Keratinocyte (primary cell): ENCODE data around the gene GSTT2B. TPM values are rescaled to one million over a fixed set of nuclear protein-coding genes. Genes with fewer than 3 reads are reported as not detected.

Experiments
- DNase-seq: peaks from one replicate; pipeline ENCODE4 v3.0.0-alpha.2; 2011; ENCODE audit warnings: low read depth, missing footprints, low spot score
- FAIRE-seq: peaks from 2 replicates; lab custom pipeline; 2011; peaks lifted over from hg19 to GRCh38; lab: Jason Lieb, UNC
- H2AFZ ChIP-seq: 2 replicates; pipeline ENCODE4 v1.6.0; 2012; ENCODE audit warnings: low read length, control low read depth, inconsistent platforms; ENCODE audit not compliant: control insufficient read depth
- H3K27ac ChIP-seq: 2 replicates; pipeline ENCODE4 v1.5.1; 2011; ENCODE audit warnings: low read length; ENCODE audit not compliant: control insufficient read depth, insufficient read depth
- H3K27me3 ChIP-seq: 3 replicates; pipeline ENCODE4 v1.6.0; 2011; ENCODE audit warnings: low read length; ENCODE audit not compliant: control insufficient read depth, insufficient read depth; ENCODE audit errors: extremely low read depth
- H3K36me3 ChIP-seq, 2 experiments: 2 replicates in 1 of 2; 3 replicates in 1 of 2; pipeline ENCODE4 v1.5.1; 2011; ENCODE audit warnings: low read length in 2 of 2, mild to moderate bottlenecking in 1 of 2; ENCODE audit not compliant: control insufficient read depth in 2 of 2, insufficient read depth in 2 of 2; ENCODE audit errors: extremely low read depth in 1 of 2
- H3K4me1 ChIP-seq: 3 replicates; pipeline ENCODE4 v1.5.1; 2011; ENCODE audit warnings: low read length; ENCODE audit not compliant: control insufficient read depth, insufficient read depth; ENCODE audit errors: extremely low read depth
- H3K4me2 ChIP-seq: 3 replicates; pipeline ENCODE4 v1.6.0; 2011; ENCODE audit warnings: low read depth, low read length; ENCODE audit not compliant: control insufficient read depth, insufficient read depth; ENCODE audit errors: extremely low read depth
- H3K4me3 ChIP-seq, 3 experiments: fragments of 200-600 bp in 1 of 3; sonication (generic) in 1 of 3; 2 replicates in 2 of 3; 3 replicates in 1 of 3; pipeline ENCODE4 v1.5.1; 2011 to 2016; ENCODE audit warnings: low read length in 3 of 3, mild to moderate bottlenecking in 3 of 3, control low read depth in 2 of 3, inconsistent platforms in 1 of 3, low read depth in 1 of 3, mixed read lengths in 1 of 3, mixed run types in 1 of 3, moderate library complexity in 1 of 3; ENCODE audit not compliant: control insufficient read depth in 2 of 3, insufficient read depth in 2 of 3; ENCODE audit errors: extremely low read depth in 1 of 3
- H3K79me2 ChIP-seq: 2 replicates; pipeline ENCODE4 v1.6.0; 2012; ENCODE audit warnings: low read length; ENCODE audit not compliant: control insufficient read depth, insufficient read depth
- H3K9ac ChIP-seq: 3 replicates; pipeline ENCODE4 v1.6.0; 2011; ENCODE audit warnings: low read length; ENCODE audit not compliant: control insufficient read depth, insufficient read depth; ENCODE audit errors: extremely low read depth
- H3K9me1 ChIP-seq: 3 replicates; pipeline ENCODE4 v1.6.0; 2011; ENCODE audit warnings: low read length; ENCODE audit not compliant: control insufficient read depth, insufficient read depth; ENCODE audit errors: extremely low read depth
- H3K9me3 ChIP-seq: 2 replicates; pipeline ENCODE4 v1.5.1; 2012; ENCODE audit warnings: low read depth, low read length; ENCODE audit not compliant: control insufficient read depth
- H4K20me1 ChIP-seq: 3 replicates; pipeline ENCODE4 v1.6.0; 2011; ENCODE audit warnings: low read length; ENCODE audit not compliant: control insufficient read depth, insufficient read depth; ENCODE audit errors: extremely low read depth
- EZH2 ChIP-seq: IDR thresholded peaks from one replicate; pipeline ENCODE4 v1.6.1; 2012; ENCODE audit warnings: inconsistent platforms, mild to moderate bottlenecking, low read length, moderate library complexity
- dilution Hi-C: fragments of 300-500 bp; cut with MboI; formaldehyde crosslinking; loops from one replicate; pipeline ENCODE4 v1.7.0; 2020; ENCODE audit warnings: low sequenced_read_pairs; ENCODE audit not compliant: extremely low pct_ligation_motif_present
- polyA plus RNA-seq, 5 experiments: library from polyadenylated mRNA; depleted of rRNA in 3 of 5; stranded (reverse) in 3 of 5; stranded (forward) in 1 of 5; unstranded in 1 of 5; fragments of >200 nt; gene quantifications; 1 replicate in 1 of 5; 2 replicates in 3 of 5; 3 replicates in 1 of 5; pipeline versions ENCODE4 v1.2.1 to v1.2.3, GENCODE V29; 2011 to 2012; ENCODE audit warnings: missing spikeins in 2 of 5, low read depth in 1 of 5, low replicate concordance in 1 of 5
- TF ChIP-seq, protein P1 (sequence below), 3 experiments: IDR thresholded peaks in 1 of 3; conservative IDR thresholded peaks in 1 of 3; optimal IDR thresholded peaks in 1 of 3; 2 replicates in 2 of 3; 3 replicates in 1 of 3; pipeline versions ENCODE3 to v1.5.1; 2011; ENCODE audit warnings: low read length in 3 of 3, mild to moderate bottlenecking in 3 of 3, moderate library complexity in 2 of 3, control low read depth in 1 of 3, inconsistent platforms in 1 of 3; ENCODE audit not compliant: insufficient read depth in 2 of 3; ENCODE audit errors: extremely low read depth in 1 of 3

The GSTT2B gene
- polyA plus RNA-seq, 1 donor (not counting 4 experiments of a cell fraction or from before 2014, with no cell fraction given), result 15.5 TPM

DNA sequence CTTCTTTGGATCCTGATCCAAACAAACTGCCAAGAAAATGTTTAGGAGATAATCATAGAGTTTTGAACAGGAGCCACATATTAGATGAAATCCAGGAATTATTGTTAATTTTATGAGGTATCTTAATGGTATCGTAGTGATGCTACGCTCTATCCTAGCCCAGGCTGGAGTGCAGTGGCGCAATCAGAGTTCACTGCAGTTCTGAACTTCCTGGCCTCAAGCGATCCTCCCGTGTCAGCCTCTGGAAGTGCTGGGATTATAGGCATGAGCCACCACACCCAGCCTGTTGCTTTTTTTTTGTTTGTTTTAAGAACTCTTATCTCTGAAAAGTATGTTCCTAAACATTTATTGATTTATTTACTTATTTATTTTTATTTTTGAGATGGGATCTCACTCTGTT lies 41.9 kb upstream of the GSTT2B start:
- Histone ChIP-seq H4K20me1 (no peaks in the 10 kb centered on the region), H2AFZ (no peak overlapping the region), H3K4me1 (no peaks in the 10 kb centered on the region), H3K27ac (no peak overlapping the region), H3K79me2 (no peaks in the 10 kb centered on the region), H3K9me1 (no peaks in the 10 kb centered on the region), H3K4me2 (no peak overlapping the region), H3K27me3 (no peaks in the 10 kb centered on the region), H3K36me3 (no peaks in the 10 kb centered on the region), H3K9me3 (no peaks in the 10 kb centered on the region), H3K9ac (no peak overlapping the region), H3K4me3 (no peak overlapping the region)
- DNase-seq (no peak), FAIRE-seq (no peak)
- dilution Hi-C loops, result no loop called here
- TF ChIP-seq, protein P1, sequence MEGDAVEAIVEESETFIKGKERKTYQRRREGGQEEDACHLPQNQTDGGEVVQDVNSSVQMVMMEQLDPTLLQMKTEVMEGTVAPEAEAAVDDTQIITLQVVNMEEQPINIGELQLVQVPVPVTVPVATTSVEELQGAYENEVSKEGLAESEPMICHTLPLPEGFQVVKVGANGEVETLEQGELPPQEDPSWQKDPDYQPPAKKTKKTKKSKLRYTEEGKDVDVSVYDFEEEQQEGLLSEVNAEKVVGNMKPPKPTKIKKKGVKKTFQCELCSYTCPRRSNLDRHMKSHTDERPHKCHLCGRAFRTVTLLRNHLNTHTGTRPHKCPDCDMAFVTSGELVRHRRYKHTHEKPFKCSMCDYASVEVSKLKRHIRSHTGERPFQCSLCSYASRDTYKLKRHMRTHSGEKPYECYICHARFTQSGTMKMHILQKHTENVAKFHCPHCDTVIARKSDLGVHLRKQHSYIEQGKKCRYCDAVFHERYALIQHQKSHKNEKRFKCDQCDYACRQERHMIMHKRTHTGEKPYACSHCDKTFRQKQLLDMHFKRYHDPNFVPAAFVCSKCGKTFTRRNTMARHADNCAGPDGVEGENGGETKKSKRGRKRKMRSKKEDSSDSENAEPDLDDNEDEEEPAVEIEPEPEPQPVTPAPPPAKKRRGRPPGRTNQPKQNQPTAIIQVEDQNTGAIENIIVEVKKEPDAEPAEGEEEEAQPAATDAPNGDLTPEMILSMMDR (optimal IDR thresholded peaks at IDR 0.05 in 1 of 3, IDR thresholded peaks at IDR 0.05 in 1 of 3, conservative IDR thresholded peaks at IDR 0.05 in 1 of 3; ENCODE audit: extremely low read depth in 1 of 3, insufficient read depth in 2 of 3, low read length in 3 of 3), result no peak
- no peak for TF ChIP-seq EZH2

DNA sequence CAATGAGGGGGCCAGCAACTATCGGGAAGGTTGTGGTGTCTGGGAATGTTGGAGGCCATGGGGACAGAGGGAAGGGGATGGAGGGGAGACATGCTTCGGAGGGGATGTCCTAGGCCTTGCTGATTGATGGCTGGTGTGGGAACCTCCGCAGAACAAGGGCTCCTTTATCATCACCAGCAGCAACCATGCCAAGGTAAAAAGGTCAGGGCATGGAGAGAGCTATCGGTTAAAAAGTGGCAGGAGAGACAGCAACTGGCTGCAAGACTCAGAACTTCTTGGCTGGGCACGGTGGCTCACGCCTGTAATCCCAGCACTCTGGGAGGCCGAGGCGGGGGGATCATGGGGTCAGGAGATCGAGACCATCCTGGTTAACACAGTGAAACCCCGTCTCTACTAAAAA lies 41.3 kb upstream of the GSTT2B start:
- FAIRE-seq (no peak), DNase-seq (no peak)
- Histone ChIP-seq H3K4me2 (no peak overlapping the region), H3K27me3 (no peaks in the 10 kb centered on the region), H3K36me3 (no peaks in the 10 kb centered on the region), H3K4me1 (no peaks in the 10 kb centered on the region), H3K27ac (no peak overlapping the region), H4K20me1 (no peaks in the 10 kb centered on the region), H3K4me3 (no peak overlapping the region), H3K9ac (no peak overlapping the region), H3K9me3 (no peaks in the 10 kb centered on the region), H2AFZ (no peak overlapping the region), H3K79me2 (no peaks in the 10 kb centered on the region), H3K9me1 (no peaks in the 10 kb centered on the region)
- dilution Hi-C loops, result no loop called here
- TF ChIP-seq EZH2, result no peak
- TF ChIP-seq, protein P1 (optimal IDR thresholded peaks at IDR 0.05 in 1 of 3, IDR thresholded peaks at IDR 0.05 in 1 of 3, conservative IDR thresholded peaks at IDR 0.05 in 1 of 3; ENCODE audit: extremely low read depth in 1 of 3, insufficient read depth in 2 of 3, low read length in 3 of 3), result no peak
